Lung (tissue), 12 donors: ENCODE data around the gene SMARCA2. TPM values are rescaled to one million over a fixed set of nuclear protein-coding genes. Genes with fewer than 3 reads are reported as not detected.

Experiments used
- ATAC-seq: fragments of 200-7000 bp; cut with Tn5 transposase; one replicate; pipeline ENCODE4 v1.9.1; 2020; ENCODE audit warnings: moderate number of reproducible peaks; ENCODE audit not compliant: insufficient read depth, low FRiP score
- DNase-seq, 3 donors: peaks; one replicate each; pipeline ENCODE4 v3.0.0-alpha.2; 2013 to 2017
- H3K27ac ChIP-seq, 2 donors: one replicate each; pipeline ENCODE4 v1.5.1; 2013; ENCODE audit warnings: mild to moderate bottlenecking in 2 of 2, moderate library complexity in 2 of 2, control low read depth in 1 of 2, inconsistent platforms in 1 of 2, low read depth in 1 of 2, low read length in 1 of 2
- H3K27me3 ChIP-seq, 3 donors: one replicate each; pipeline ENCODE4 v1.5.1; 2013; ENCODE audit warnings: low read length in 2 of 3; ENCODE audit not compliant: control insufficient read depth in 3 of 3, insufficient read depth in 3 of 3
- H3K36me3 ChIP-seq, 4 donors: one replicate each; pipeline ENCODE4 v1.5.1; 2013; ENCODE audit warnings: low read length in 4 of 4, mild to moderate bottlenecking in 1 of 4, moderate library complexity in 1 of 4; ENCODE audit not compliant: control insufficient read depth in 4 of 4, insufficient read depth in 4 of 4
- H3K4me1 ChIP-seq, 5 donors: one replicate each; pipeline ENCODE4 v1.5.1; 2013; ENCODE audit warnings: low read length in 5 of 5, mild to moderate bottlenecking in 2 of 5, moderate library complexity in 1 of 5; ENCODE audit not compliant: control insufficient read depth in 5 of 5, insufficient read depth in 5 of 5
- H3K4me3 ChIP-seq: one replicate; pipeline ENCODE4 v1.5.1; 2013; ENCODE audit warnings: mild to moderate bottlenecking, control low read depth, moderate library complexity
- H3K9ac ChIP-seq, 2 donors: one replicate each; pipeline ENCODE4 v1.5.1; 2013; ENCODE audit warnings: low read length in 2 of 2, control low read depth in 1 of 2; ENCODE audit not compliant: insufficient read depth in 1 of 2
- H3K9me3 ChIP-seq, 4 donors: one replicate each; pipeline ENCODE4 v1.5.1; 2013; ENCODE audit warnings: low read length in 3 of 4, mild to moderate bottlenecking in 1 of 4, moderate library complexity in 1 of 4; ENCODE audit not compliant: control insufficient read depth in 4 of 4, insufficient read depth in 3 of 4
- WGBS, 2 donors: extraction: QIAGEN DNeasy Blood & Tissue Kit; methylation state at CpG; one replicate each; pipeline ENCODE4 v1.1.7; 2013; 5-methylcytosine and 5-hydroxymethylcytosine counted together
- polyA plus RNA-seq, 2 donors: library from polyadenylated mRNA; stranded (reverse); fragments of 200-250 nt; gene quantifications; one replicate each; pipeline ENCODE4 v1.2.1, GENCODE V29; 2013
- total RNA-seq, 2 donors: library from RNA; depleted of rRNA in 1 of 2; stranded (reverse); fragments of >200 nt in 1 of 2; gene quantifications; one replicate each; pipeline ENCODE4 v1.2.1, GENCODE V29; 2014 to 2021
- TF ChIP-seq, protein P1 (sequence below): IDR thresholded peaks from 2 replicates; pipeline ENCODE4 v1.5.1; 2012; ENCODE audit warnings: mild to moderate bottlenecking; ENCODE audit errors: control extremely low read depth, extremely low read depth
- donor health status: control.
- donor health status: control.
- donor health status: Bipolar disorder and iron deficiency.
- donor health status: healthy.
- donor health status: DM: yes; HTN: yes; CAD: no.

SMARCA2 gene
- total and polyA plus RNA-seq, 4 donors: 30.0 to 196 (median 80.2) TPM

DNA sequence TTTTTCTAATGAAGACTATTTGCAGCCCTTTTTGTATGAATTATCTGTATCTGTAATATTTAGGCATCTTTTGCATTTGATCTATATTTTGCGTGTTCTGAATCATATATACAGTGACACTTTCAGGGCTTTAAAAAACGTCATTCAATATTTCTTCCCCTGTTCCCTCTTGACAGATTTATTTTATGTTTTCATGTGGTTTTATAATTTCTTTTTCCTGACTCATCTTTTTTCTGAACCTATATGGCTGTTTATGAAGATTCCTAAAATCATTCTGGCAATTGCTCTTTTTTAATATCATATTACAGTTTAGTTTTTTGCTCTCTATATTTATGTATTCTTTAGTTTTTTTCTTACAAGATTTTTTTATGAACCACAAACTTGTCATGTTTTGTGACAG lies 67.6 kb downstream of the SMARCA2 start:
- peaks cover 28 to 70% (median 57%) of the 10 kb centered on the region in 4 donors for H3K36me3 ChIP-seq
- H3K27ac ChIP-seq: no peak overlapping the region
- H3K4me3 ChIP-seq: no peak overlapping the region
- H3K27me3 ChIP-seq: no peaks in the 10 kb centered on the region
- no peaks in the 10 kb centered on the region for H3K4me1 ChIP-seq
- H3K9me3 ChIP-seq: no peaks in the 10 kb centered on the region
- TF ChIP-seq, protein P1, sequence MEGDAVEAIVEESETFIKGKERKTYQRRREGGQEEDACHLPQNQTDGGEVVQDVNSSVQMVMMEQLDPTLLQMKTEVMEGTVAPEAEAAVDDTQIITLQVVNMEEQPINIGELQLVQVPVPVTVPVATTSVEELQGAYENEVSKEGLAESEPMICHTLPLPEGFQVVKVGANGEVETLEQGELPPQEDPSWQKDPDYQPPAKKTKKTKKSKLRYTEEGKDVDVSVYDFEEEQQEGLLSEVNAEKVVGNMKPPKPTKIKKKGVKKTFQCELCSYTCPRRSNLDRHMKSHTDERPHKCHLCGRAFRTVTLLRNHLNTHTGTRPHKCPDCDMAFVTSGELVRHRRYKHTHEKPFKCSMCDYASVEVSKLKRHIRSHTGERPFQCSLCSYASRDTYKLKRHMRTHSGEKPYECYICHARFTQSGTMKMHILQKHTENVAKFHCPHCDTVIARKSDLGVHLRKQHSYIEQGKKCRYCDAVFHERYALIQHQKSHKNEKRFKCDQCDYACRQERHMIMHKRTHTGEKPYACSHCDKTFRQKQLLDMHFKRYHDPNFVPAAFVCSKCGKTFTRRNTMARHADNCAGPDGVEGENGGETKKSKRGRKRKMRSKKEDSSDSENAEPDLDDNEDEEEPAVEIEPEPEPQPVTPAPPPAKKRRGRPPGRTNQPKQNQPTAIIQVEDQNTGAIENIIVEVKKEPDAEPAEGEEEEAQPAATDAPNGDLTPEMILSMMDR: no peak
- 81 to 84% methylated on average over 2 of the region's 2 CpGs for WGBS, 2 donors
- H3K9ac ChIP-seq: no peak overlapping the region
- no peak for DNase-seq
- no peak for ATAC-seq

DNA sequence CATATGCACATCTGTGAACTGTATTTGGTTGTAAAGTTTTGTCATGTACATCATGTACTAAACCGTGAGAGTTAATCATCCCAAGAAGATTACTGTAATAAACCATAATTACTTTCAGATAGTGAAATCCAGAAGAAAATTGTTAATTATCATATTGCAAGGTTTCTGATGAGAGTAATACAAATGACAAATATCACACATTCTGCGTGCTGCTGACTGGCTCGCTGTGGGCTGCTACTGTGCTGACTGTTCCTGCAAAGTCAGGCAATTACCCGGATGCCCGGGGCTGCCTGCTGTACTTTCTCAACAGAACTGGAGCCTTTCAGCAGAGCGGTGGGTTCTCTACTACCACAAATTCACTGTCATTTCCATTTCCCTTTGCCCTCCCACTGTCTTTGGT lies 68.3 kb downstream of the SMARCA2 start:
- 90 to 95% methylated on average over 6 of the region's 6 CpGs for WGBS, 2 donors
- no peak for ATAC-seq
- TF ChIP-seq, protein P1: no peak
- H3K36me3 ChIP-seq: peaks cover 29 to 74% (median 57%) of the 10 kb centered on the region in 4 donors
- no peak overlapping the region for H3K4me3 ChIP-seq
- no peak for DNase-seq
- H3K27ac ChIP-seq: no peak overlapping the region
- no peaks in the 10 kb centered on the region for H3K27me3 ChIP-seq
- no peak overlapping the region for H3K9ac ChIP-seq
- no peaks in the 10 kb centered on the region for H3K9me3 ChIP-seq
- H3K4me1 ChIP-seq: no peaks in the 10 kb centered on the region

DNA sequence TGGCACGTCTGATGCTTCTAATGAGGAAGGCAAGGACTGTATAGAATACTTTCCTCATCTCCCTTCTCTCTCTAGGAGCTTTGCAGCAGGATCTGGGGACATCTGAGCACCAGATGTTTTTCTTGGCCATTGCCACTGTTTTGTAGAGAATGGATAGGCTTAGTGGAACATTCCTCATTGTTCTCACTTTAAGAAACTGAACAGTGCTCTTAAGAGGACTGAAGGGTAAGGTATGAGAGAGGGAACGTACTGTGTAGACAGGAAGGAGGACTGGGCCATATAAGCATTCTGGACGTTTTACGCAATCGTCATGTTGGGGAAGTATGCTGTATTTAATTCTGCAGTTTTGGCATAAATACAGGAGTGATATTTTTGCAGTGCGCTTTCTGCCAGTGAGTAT lies 70.6 kb downstream of the SMARCA2 start:
- TF ChIP-seq, protein P1: no peak
- no peak overlapping the region for H3K9ac ChIP-seq
- ATAC-seq (no peak), DNase-seq (peak in 2 of 3 donors; percentile 15 to 45)
- H3K27me3 ChIP-seq: no peaks in the 10 kb centered on the region
- WGBS, 2 donors: 66 to 70% methylated on average over 6 of the region's 6 CpGs
- no peak overlapping the region for H3K27ac ChIP-seq
- H3K4me1 ChIP-seq: no peaks in the 10 kb centered on the region
- H3K9me3 ChIP-seq: no peaks in the 10 kb centered on the region
- no peak overlapping the region for H3K4me3 ChIP-seq
- H3K36me3 ChIP-seq: peaks cover 29 to 67% (median 51%) of the 10 kb centered on the region in 4 donors

DNA sequence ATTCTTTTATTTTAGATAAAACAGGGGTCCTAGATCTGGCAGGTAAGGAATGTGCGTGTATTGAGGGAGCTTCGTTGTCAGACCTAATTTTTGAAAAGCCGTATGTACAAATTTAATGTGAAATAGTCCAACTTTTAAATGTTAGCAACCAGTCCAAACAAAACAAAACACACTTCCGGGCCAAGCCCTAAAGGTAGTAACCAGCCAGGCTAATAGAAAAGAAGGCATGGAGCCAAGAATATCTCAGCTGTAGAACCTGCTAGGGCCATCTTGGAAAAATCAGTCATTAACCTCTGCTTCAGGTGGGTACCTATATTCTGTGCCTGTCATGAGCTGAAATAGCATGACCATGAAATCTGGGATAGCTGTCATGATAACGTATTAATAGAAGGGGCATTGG lies 71.0 kb downstream of the SMARCA2 start:
- 88 to 92% methylated on average over 5 of the region's 5 CpGs for WGBS, 2 donors
- H3K4me3 ChIP-seq: no peak overlapping the region
- no peak for DNase-seq
- no peak for ATAC-seq
- no peak overlapping the region for H3K27ac ChIP-seq
- H3K9me3 ChIP-seq: no peaks in the 10 kb centered on the region
- no peaks in the 10 kb centered on the region for H3K27me3 ChIP-seq
- H3K36me3 ChIP-seq: peaks cover 30 to 70% (median 50%) of the 10 kb centered on the region in 4 donors
- TF ChIP-seq, protein P1: no peak
- H3K9ac ChIP-seq: no peak overlapping the region
- no peaks in the 10 kb centered on the region for H3K4me1 ChIP-seq
